Tibial artery (tissue), 4 donors: Measurements from ENCODE around the gene TMEM11.

Experiments
- DNase-seq, 2 donors: peaks; one replicate each; pipeline ENCODE4 v3.0.0-alpha.2; 2019
- H3K27ac ChIP-seq, 2 donors: fragments of 200-600 bp; sonication (generic) in 1 of 2; 1 replicate in 1 of 2; 2 replicates in 1 of 2; pipeline ENCODE4 v1.5.1; 2018 to 2019; ENCODE audit warnings: mild to moderate bottlenecking in 1 of 2
- H3K27me3 ChIP-seq, 2 donors: fragments of 200-600 bp; sonication (generic) in 1 of 2; one replicate each; pipeline versions ENCODE4 v1.5.1 to v1.6.0; 2016 to 2019
- H3K36me3 ChIP-seq, 3 donors: fragments of 200-600 bp; sonication (generic) in 2 of 3; one replicate each; pipeline ENCODE4 v1.5.1; 2016 to 2019; ENCODE audit warnings: mild to moderate bottlenecking in 2 of 3
- H3K4me1 ChIP-seq, 4 donors: fragments of 200-600 bp; sonication (generic) in 2 of 4; 1 replicate in 3 of 4; 2 replicates in 1 of 4; pipeline ENCODE4 v1.5.1; 2016 to 2019
- H3K4me3 ChIP-seq, 2 donors: fragments of 200-600 bp; sonication (generic) in 1 of 2; 1 replicate in 1 of 2; 2 replicates in 1 of 2; pipeline ENCODE4 v1.5.1; 2018 to 2019; ENCODE audit warnings: mild to moderate bottlenecking in 2 of 2
- H3K9me3 ChIP-seq, 3 donors: fragments of 200-600 bp; sonication (generic) in 1 of 3; one replicate each; pipeline ENCODE4 v1.5.1; 2016 to 2019
- intact Hi-C: fragments of 100-400 bp; cut with DNase I; formaldehyde crosslinking; loops from one replicate; pipeline ENCODE4 v1.15.0; 2023; ENCODE audit warnings: low total_unique reads
- TF ChIP-seq, protein P1 (sequence below), 2 experiments: fragments of 200-600 bp in 1 of 2; fragments of 450-650 bp in 1 of 2; IDR thresholded peaks; one replicate each; pipeline ENCODE4 v1.5.1; 2017 to 2019; ENCODE audit warnings: antibody characterized with exemption in 2 of 2, mild to moderate bottlenecking in 1 of 2, moderate library complexity in 1 of 2

TMEM11 gene

DNA sequence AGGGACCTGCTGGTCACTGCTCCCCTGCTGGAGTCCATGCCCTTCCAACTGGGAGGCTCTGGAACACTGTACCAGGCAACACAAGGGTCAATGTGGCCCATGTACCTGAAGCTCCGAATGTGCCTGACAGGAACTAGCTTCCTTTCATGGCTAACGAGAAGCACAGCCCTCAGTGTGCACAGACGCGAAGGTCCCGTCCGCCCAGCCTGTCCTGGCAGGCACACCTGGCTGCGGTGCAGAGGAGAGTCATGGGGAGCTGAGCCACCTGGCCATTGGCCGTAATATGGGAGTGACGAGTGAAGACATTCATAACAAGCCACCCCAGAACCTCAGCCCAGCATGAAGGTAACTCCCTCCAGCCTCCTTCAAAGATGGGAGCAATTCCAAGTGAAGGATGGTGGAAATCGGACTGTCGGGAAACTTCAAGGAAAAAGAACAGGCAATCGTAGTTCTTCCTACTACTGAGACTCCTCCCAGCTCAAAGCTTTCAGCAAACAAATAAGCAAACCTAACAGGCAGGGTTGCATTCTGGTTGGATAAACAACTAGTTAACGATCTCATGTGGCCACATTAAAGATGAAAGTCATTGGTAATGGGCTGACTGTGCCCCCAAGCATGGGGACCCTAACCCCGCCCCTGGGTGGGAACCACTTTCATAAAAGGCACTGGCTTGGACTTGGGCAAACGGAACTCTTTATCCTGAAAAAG lies 13.2 kb downstream of the TMEM11 start:
- no peak overlapping the region for H3K4me3 ChIP-seq
- intact Hi-C loops = no loop called here

DNA sequence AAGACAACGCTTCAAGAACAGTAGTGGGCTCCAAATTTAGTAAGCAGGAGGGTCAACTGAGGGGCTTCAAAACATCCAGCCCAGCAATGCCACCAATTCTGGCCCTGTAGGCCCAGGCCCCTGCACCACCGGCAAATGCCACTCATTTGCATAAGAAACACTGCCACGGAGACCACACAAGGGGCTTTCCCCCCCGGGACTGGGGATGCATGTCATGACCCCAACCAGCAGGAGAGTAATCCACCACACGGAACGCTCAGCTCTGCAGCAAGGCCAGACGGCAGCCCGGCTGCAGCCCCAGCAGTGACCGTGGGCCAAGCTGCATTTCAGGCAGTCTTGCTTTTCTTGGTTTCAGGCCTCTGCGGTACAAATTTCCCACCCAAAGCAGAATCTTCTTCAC lies 14.1 kb downstream of the TMEM11 start:
- H3K36me3 ChIP-seq = peaks cover 19 to 32% (median 24%) of the 10 kb centered on the region in 3 donors
- TF ChIP-seq, protein P1, sequence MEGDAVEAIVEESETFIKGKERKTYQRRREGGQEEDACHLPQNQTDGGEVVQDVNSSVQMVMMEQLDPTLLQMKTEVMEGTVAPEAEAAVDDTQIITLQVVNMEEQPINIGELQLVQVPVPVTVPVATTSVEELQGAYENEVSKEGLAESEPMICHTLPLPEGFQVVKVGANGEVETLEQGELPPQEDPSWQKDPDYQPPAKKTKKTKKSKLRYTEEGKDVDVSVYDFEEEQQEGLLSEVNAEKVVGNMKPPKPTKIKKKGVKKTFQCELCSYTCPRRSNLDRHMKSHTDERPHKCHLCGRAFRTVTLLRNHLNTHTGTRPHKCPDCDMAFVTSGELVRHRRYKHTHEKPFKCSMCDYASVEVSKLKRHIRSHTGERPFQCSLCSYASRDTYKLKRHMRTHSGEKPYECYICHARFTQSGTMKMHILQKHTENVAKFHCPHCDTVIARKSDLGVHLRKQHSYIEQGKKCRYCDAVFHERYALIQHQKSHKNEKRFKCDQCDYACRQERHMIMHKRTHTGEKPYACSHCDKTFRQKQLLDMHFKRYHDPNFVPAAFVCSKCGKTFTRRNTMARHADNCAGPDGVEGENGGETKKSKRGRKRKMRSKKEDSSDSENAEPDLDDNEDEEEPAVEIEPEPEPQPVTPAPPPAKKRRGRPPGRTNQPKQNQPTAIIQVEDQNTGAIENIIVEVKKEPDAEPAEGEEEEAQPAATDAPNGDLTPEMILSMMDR (IDR thresholded peaks at IDR 0.05) = no peak
- H3K27ac ChIP-seq = no peak overlapping the region
- intact Hi-C loops = no loop called here
- H3K27me3 ChIP-seq = no peaks in the 10 kb centered on the region
- H3K9me3 ChIP-seq = no peaks in the 10 kb centered on the region
- no peak for DNase-seq
- peaks cover 0 to 64% (median 42%) of the 10 kb centered on the region in 4 donors for H3K4me1 ChIP-seq
- no peak overlapping the region for H3K4me3 ChIP-seq

More for the DNA sequence above, 13.2 kb downstream of the TMEM11 start:
- H3K4me1 ChIP-seq = peaks cover 0 to 67% (median 45%) of the 10 kb centered on the region in 4 donors
- peaks cover 19 to 29% (median 24%) of the 10 kb centered on the region in 3 donors for H3K36me3 ChIP-seq
- no peaks in the 10 kb centered on the region for H3K9me3 ChIP-seq
- H3K27ac ChIP-seq = no peak overlapping the region
- no peaks in the 10 kb centered on the region for H3K27me3 ChIP-seq
- DNase-seq = no peak
- TF ChIP-seq, protein P1 (IDR thresholded peaks at IDR 0.05) = no peak

DNA sequence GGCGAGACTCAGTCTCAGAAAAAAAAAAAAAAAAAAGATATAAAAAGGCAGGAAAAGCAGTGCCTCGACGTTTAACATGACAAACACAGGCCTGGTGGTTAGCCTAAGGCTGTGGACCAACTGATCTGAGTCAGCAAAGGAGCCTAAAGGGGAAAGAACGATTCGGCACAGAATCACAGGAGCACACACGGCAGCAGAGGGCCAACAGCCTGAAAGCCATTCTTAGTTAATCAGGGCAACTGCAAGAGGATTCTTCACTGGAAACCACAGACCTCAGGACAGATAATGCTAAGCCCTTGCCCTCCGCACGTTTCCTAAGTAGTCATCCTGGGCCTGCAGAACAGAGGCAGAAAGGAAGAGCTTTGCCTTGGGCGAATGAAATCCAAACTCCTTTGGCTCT lies 14.7 kb downstream of the TMEM11 start:
- Histone ChIP-seq H3K36me3 (peaks cover 19 to 32% (median 24%) of the 10 kb centered on the region in 3 donors), H3K4me1 (peaks cover 0 to 64% (median 40%) of the 10 kb centered on the region in 4 donors), H3K4me3 (no peak overlapping the region), H3K9me3 (no peaks in the 10 kb centered on the region), H3K27ac (no peak overlapping the region), H3K27me3 (no peaks in the 10 kb centered on the region)
- intact Hi-C loops = no loop called here
- TF ChIP-seq, protein P1 (IDR thresholded peaks at IDR 0.05) = no peak
- no peak for DNase-seq

DNA sequence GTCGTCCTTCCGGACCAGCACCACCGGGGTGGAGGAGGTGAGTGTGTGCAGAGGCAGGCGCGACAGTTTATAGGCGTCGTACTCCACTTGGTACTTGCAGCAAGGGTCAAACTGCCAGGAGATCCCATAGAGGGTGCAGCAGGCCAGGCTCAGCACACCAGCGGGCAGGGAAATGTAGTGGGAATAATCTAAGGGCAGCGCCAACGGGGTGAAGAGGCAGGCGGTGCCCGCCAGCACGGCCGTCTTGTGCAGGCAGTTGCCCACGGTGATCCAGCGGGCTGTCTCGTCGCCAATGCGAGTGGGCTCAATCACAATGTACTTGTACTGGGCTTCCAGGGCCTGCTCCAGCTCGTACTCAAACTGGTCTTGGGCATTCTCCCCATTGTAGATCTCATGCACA lies 15.6 kb downstream of the TMEM11 start:
- Histone ChIP-seq H3K9me3 (no peaks in the 10 kb centered on the region), H3K4me1 (peaks cover 0 to 64% (median 38%) of the 10 kb centered on the region in 4 donors), H3K27me3 (no peaks in the 10 kb centered on the region), H3K4me3 (no peak overlapping the region), H3K36me3 (peaks cover 19 to 32% (median 24%) of the 10 kb centered on the region in 3 donors), H3K27ac (no peak overlapping the region)
- intact Hi-C loops = no loop called here
- DNase-seq = no peak
- TF ChIP-seq, protein P1 (IDR thresholded peaks at IDR 0.05) = no peak

DNA sequence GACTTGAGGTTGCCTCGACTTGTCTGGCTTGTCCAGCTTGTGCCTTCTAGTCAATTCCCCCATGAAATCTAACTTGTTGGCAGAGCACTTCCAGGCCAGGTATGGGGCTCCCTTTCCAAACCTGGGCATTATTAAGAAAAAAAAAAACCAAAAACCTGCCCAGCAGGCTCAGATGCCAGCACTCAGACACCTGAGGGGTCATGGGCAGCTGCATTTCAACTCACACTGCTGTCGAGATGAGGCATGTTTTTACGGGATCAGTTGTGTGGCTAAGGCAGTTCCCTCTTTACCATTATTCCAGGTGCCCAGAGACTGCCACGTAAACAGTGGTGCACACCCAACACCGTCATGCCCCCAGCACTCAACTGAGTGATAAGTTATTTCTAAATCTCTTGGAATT lies 17.8 kb downstream of the TMEM11 start:
- Histone ChIP-seq H3K27me3 (no peaks in the 10 kb centered on the region), H3K4me3 (no peak overlapping the region), H3K36me3 (peaks cover 19 to 32% (median 25%) of the 10 kb centered on the region in 3 donors), H3K27ac (no peak overlapping the region), H3K4me1 (peaks cover 0 to 53% (median 26%) of the 10 kb centered on the region in 4 donors), H3K9me3 (no peaks in the 10 kb centered on the region)
- DNase-seq = no peak
- intact Hi-C loops = no loop called here
- TF ChIP-seq, protein P1 (IDR thresholded peaks at IDR 0.05) = no peak
